WTC11 (cell line): ENCODE measurements around the gene ZNF782. TPM values are rescaled to one million over a fixed set of nuclear protein-coding genes. Genes with fewer than 3 reads are reported as not detected.

Source experiments
- ATAC-seq: fragments of 200-7000 bp; cut with Tn5 transposase; 2 replicates; pipeline ENCODE4 v1.10.0; 2021; ENCODE audit warnings: mild to moderate bottlenecking, moderate library complexity
- CTCF ChIA-PET: fragments of 300-600 bp; sonication (Branson Sonifier 250); formaldehyde crosslinking; loops from one replicate; lab custom pipeline; 2021; ENCODE audit warnings: antibody characterized with exemption; lab: Charles Lee
- POLR2A ChIA-PET: fragments of 350-600 bp; sonication (Branson Sonifier 250); formaldehyde crosslinking; loops from one replicate; lab custom pipeline; 2021; ENCODE audit warnings: antibody characterized with exemption; lab: Charles Lee
- DNase-seq: peaks from one replicate; pipeline ENCODE4 v3.0.0; 2021; ENCODE audit warnings: low spot score
- H3K27ac Mint-ChIP-seq: 2 replicates; pipeline ENCODE4 v1.8.0; 2021; ENCODE audit warnings: mixed read lengths
- H3K27me3 Mint-ChIP-seq: 2 replicates; pipeline ENCODE4 v1.8.0; 2021; ENCODE audit warnings: low read depth, mild to moderate bottlenecking, moderate library complexity, mixed read lengths
- H3K36me3 Mint-ChIP-seq: 2 replicates; pipeline ENCODE4 v1.8.0; 2021; ENCODE audit warnings: mixed read lengths
- H3K4me1 Mint-ChIP-seq: 2 replicates; pipeline ENCODE4 v1.8.0; 2022; ENCODE audit warnings: mixed read lengths
- H3K4me3 Mint-ChIP-seq: 2 replicates; pipeline ENCODE4 v1.8.0; 2021; ENCODE audit warnings: mild to moderate bottlenecking, moderate library complexity, mixed read lengths
- H3K9me3 Mint-ChIP-seq: 2 replicates; pipeline ENCODE4 v1.8.0; 2021; ENCODE audit warnings: mixed read lengths
- ESRRA ChIP-seq: sonication (generic); formaldehyde crosslinking; IDR thresholded peaks from 2 replicates; pipeline ENCODE4 v1.8.1; 2022; ENCODE audit warnings: mild to moderate bottlenecking, missing genetic modification reagents, borderline replicate concordance
- GTF2I ChIP-seq: fragments of 250-450 bp; sonication (Bioruptor Pico); conservative IDR thresholded peaks from 2 replicates; pipeline ENCODE4 v1.4.0; 2021; ENCODE audit warnings: mild to moderate bottlenecking
- HMGA2 ChIP-seq: fragments of 250-450 bp; sonication (Bioruptor Pico); IDR thresholded peaks from 2 replicates; pipeline ENCODE4 v1.4.0; 2021; ENCODE audit warnings: mild to moderate bottlenecking, moderate library complexity
- NFE2L1 ChIP-seq: sonication (generic); formaldehyde crosslinking; IDR thresholded peaks from 2 replicates; pipeline ENCODE4 v1.8.1; 2023; ENCODE audit warnings: missing genetic modification reagents
- NFYB ChIP-seq: sonication (generic); formaldehyde crosslinking; conservative IDR thresholded peaks from 2 replicates; pipeline ENCODE4 v1.8.0; 2022; ENCODE audit warnings: low read depth, missing genetic modification reagents
- OVOL2 ChIP-seq: fragments of 250-450 bp; sonication (Bioruptor Pico); IDR thresholded peaks from 2 replicates; pipeline ENCODE4 v1.9.0; 2021; ENCODE audit warnings: mild to moderate bottlenecking, borderline replicate concordance
- TEAD1 ChIP-seq: sonication (generic); formaldehyde crosslinking; IDR thresholded peaks from 2 replicates; pipeline ENCODE4 v1.8.0; 2022; ENCODE audit warnings: mild to moderate bottlenecking, missing genetic modification reagents
- ZNF232 ChIP-seq: sonication (generic); formaldehyde crosslinking; IDR thresholded peaks from 2 replicates; pipeline ENCODE4 v1.8.0; 2022; ENCODE audit warnings: mild to moderate bottlenecking, missing genetic modification reagents
- ZNF396 ChIP-seq: fragments of 250-450 bp; sonication (Bioruptor Pico); IDR thresholded peaks from 2 replicates; pipeline ENCODE4 v1.8.0; 2021; ENCODE audit warnings: mild to moderate bottlenecking, moderate library complexity, borderline replicate concordance
- ZNF423 ChIP-seq: fragments of 250-450 bp; sonication (Bioruptor Pico); IDR thresholded peaks from 2 replicates; pipeline ENCODE4 v2.1.2; 2022; ENCODE audit warnings: mild to moderate bottlenecking, moderate library complexity
- total RNA-seq: library from RNA; stranded (reverse); gene quantifications from 3 replicates; pipeline ENCODE4 v1.2.3, GENCODE V29; 2021
- TF ChIP-seq, protein P1 (sequence below): fragments of 250-450 bp; sonication (Bioruptor Pico); IDR thresholded peaks from 2 replicates; pipeline ENCODE4 v1.8.0; 2021; ENCODE audit warnings: mild to moderate bottlenecking
- TF ChIP-seq, protein P2 (sequence below): sonication (generic); formaldehyde crosslinking; IDR thresholded peaks from 2 replicates; pipeline ENCODE4 v1.8.1; 2023; ENCODE audit warnings: mild to moderate bottlenecking, missing genetic modification reagents, moderate library complexity
- TF ChIP-seq, protein P3 (sequence below): sonication (generic); formaldehyde crosslinking; IDR thresholded peaks from 2 replicates; pipeline ENCODE4 v1.8.1; 2023; ENCODE audit warnings: mild to moderate bottlenecking, missing genetic modification reagents
- TF ChIP-seq, protein P4 (sequence below): sonication (generic); formaldehyde crosslinking; IDR thresholded peaks from 2 replicates; pipeline ENCODE4 v1.8.1; 2022; ENCODE audit warnings: low read depth, missing genetic modification reagents, borderline replicate concordance
- TF ChIP-seq, protein P5 (sequence below): sonication (generic); formaldehyde crosslinking; IDR thresholded peaks from 2 replicates; pipeline ENCODE4 v1.8.0; 2022; ENCODE audit warnings: missing genetic modification reagents

ZNF782 gene
- total RNA-seq, 1 experiment from 2014 or later, result 6.2 TPM

DNA sequence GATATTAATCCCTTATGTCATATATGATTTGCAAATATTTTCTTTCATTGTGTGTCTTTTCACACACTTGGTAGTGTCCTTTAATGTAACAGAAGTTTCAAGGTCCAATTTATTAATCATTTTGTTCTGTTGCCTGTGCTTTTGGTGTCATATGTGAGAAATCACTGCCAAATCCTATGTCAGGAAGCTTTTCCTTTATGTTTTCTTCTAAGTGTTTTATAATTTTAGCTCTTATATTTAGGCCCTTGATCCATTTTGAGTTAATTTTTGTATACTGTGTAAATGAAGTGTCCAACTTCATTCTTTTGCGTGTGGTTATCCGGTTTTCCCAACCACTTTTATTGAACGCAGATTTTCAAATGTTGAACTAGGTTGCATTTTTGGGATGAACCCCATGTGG lies 70.3 kb downstream of the ZNF782 start (continued):
- no peak for TF ChIP-seq ESRRA (CRISPR knock-in tag)

DNA sequence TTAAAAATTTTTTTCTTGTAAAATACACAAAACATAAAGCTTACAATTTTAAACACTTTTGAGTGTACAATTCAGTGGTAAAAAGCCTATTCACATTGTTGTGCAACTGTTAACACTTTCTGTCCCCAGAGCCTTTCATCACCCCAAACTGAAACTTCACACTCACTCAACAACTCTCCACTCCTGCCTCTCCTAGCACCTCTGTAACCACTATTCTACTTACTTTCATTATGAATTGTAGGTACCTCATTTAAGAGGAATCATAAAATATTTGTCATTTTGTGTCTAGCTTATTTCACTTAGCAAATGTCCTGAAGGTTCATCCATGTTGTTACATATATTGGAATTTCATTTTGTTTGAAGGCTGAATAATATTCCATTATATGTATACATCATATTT lies 72.1 kb downstream of the ZNF782 start:
- ChIA-PET CTCF (no interaction called here), POLR2A (interaction anchor here (0.6 kb wide), 1 partner anchor 229 kb away, joined by 4 read pairs; no protein-coding TSS in a partner anchor)
- Mint-ChIP-seq H3K4me3 (no peak overlapping the region), H3K36me3 (peaks cover 2% of the 10 kb centered on the region; the same call in 1 of the 2 replicates), H3K4me1 (peaks cover 20% of the 10 kb centered on the region), H3K27me3 (no peaks in the 10 kb centered on the region), H3K9me3 (peaks cover 5% of the 10 kb centered on the region; the same call in 1 of the 2 replicates), H3K27ac (no peak overlapping the region)
- ATAC-seq (no peak), DNase-seq (no peak)
- TF ChIP-seq NFE2L1 (CRISPR knock-in tag), result no peak
- TF ChIP-seq, all 79 proteins: peak for 0

DNA sequence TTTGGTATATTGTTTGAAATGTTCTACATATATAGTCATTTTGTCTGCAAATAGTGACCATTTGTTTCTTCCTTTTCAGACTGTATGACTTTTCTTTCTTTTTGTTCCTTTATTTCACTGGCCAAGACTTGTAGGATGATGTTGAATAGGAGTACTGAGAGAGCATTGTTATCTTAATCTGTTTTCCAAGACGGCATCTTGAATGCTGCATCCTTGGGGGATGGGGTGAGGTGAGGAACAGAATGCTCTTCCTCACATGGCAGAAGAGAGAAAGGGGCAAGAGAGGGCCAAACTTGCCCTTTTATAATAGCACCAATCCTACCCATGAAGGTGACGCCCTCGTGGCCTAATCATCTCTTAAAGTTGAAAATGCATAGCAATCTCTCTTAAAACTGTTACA lies 72.8 kb downstream of the ZNF782 start:
- no peaks in the 10 kb centered on the region for H3K27me3 Mint-ChIP-seq
- peaks cover 5% of the 10 kb centered on the region; the same call in 1 of the 2 replicates for H3K9me3 Mint-ChIP-seq
- ChIA-PET POLR2A (no interaction called here), CTCF (interaction anchor here (0.6 kb wide), 1 partner anchor 300 kb away, joined by 3 read pairs; no protein-coding TSS in a partner anchor)
- no peak overlapping the region for H3K27ac Mint-ChIP-seq
- TF ChIP-seq, protein P1, sequence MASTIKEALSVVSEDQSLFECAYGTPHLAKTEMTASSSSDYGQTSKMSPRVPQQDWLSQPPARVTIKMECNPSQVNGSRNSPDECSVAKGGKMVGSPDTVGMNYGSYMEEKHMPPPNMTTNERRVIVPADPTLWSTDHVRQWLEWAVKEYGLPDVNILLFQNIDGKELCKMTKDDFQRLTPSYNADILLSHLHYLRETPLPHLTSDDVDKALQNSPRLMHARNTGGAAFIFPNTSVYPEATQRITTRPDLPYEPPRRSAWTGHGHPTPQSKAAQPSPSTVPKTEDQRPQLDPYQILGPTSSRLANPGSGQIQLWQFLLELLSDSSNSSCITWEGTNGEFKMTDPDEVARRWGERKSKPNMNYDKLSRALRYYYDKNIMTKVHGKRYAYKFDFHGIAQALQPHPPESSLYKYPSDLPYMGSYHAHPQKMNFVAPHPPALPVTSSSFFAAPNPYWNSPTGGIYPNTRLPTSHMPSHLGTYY (CRISPR knock-in tag), result no peak
- no peak for TF ChIP-seq OVOL2 (CRISPR knock-in tag)
- no peak for TF ChIP-seq ZNF423 (CRISPR knock-in tag)
- TF ChIP-seq, protein P2, sequence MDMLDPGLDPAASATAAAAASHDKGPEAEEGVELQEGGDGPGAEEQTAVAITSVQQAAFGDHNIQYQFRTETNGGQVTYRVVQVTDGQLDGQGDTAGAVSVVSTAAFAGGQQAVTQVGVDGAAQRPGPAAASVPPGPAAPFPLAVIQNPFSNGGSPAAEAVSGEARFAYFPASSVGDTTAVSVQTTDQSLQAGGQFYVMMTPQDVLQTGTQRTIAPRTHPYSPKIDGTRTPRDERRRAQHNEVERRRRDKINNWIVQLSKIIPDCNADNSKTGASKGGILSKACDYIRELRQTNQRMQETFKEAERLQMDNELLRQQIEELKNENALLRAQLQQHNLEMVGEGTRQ (CRISPR knock-in tag), result no peak
- no peak for TF ChIP-seq ZNF232
- H3K4me3 Mint-ChIP-seq, result no peak overlapping the region
- ATAC-seq (no peak), DNase-seq (no peak)
- peaks cover 2% of the 10 kb centered on the region; the same call in 1 of the 2 replicates for H3K36me3 Mint-ChIP-seq
- H3K4me1 Mint-ChIP-seq, result peaks cover 26% of the 10 kb centered on the region

DNA sequence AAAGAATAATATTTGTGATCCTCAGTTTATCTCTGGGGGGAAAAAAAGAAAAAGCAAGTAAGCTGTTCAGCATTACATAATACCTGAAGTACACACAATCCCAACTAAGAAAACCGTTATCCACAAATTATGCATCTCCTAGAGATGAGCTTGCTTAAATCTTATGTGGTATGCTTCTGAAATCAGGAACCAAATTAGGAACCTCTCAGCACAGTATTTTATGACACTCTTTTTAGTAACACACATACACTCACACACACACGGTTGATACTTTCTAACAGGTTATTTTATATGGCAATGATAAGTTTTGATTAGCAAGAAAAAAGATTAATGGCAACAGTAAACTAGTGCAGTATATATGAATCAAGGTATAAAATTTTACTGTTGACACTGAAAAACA lies 75.2 kb downstream of the ZNF782 start:
- DNase-seq, result no peak
- ChIA-PET CTCF (no interaction called here), POLR2A (no interaction called here)
- no peak overlapping the region for H3K27ac Mint-ChIP-seq
- H3K4me3 Mint-ChIP-seq, result peak overlapping the region; percentile 88
- peaks cover 5% of the 10 kb centered on the region; the same call in 1 of the 2 replicates for H3K9me3 Mint-ChIP-seq
- H3K36me3 Mint-ChIP-seq, result peaks cover 23% of the 10 kb centered on the region
- TF ChIP-seq ESRRA (CRISPR knock-in tag) (no peak), GTF2I (CRISPR knock-in tag) (no peak), ZNF232 (no peak)
- TF ChIP-seq, protein P3, sequence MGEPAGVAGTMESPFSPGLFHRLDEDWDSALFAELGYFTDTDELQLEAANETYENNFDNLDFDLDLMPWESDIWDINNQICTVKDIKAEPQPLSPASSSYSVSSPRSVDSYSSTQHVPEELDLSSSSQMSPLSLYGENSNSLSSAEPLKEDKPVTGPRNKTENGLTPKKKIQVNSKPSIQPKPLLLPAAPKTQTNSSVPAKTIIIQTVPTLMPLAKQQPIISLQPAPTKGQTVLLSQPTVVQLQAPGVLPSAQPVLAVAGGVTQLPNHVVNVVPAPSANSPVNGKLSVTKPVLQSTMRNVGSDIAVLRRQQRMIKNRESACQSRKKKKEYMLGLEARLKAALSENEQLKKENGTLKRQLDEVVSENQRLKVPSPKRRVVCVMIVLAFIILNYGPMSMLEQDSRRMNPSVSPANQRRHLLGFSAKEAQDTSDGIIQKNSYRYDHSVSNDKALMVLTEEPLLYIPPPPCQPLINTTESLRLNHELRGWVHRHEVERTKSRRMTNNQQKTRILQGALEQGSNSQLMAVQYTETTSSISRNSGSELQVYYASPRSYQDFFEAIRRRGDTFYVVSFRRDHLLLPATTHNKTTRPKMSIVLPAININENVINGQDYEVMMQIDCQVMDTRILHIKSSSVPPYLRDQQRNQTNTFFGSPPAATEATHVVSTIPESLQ, result no peak
- TF ChIP-seq, protein P4, sequence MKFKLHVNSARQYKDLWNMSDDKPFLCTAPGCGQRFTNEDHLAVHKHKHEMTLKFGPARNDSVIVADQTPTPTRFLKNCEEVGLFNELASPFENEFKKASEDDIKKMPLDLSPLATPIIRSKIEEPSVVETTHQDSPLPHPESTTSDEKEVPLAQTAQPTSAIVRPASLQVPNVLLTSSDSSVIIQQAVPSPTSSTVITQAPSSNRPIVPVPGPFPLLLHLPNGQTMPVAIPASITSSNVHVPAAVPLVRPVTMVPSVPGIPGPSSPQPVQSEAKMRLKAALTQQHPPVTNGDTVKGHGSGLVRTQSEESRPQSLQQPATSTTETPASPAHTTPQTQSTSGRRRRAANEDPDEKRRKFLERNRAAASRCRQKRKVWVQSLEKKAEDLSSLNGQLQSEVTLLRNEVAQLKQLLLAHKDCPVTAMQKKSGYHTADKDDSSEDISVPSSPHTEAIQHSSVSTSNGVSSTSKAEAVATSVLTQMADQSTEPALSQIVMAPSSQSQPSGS (CRISPR knock-in tag), result no peak
- TF ChIP-seq, all 79 proteins: peak for 0
- peaks cover 26% of the 10 kb centered on the region for H3K4me1 Mint-ChIP-seq
- no peaks in the 10 kb centered on the region for H3K27me3 Mint-ChIP-seq
- no peak for ATAC-seq

DNA sequence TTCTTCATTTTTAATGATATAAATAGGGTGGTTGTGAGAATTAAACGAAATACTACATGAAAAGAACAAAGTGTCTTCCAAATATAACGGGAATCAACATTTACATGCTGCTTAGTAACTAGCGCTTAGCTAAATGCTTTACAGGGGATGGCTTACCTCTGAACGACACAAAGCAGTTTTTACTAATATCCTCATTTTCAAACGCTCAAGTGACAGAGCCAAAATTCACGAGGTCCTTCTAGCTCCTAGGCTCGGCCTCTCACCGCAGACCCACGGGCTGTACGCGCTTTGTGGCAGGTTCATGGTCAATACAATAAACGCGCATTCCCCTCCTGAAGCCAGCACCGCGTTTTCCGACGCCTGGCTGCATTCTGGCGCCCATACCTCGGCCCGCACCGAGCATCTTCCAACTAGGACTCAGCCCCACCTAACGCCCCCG lies 76.9 kb downstream of the ZNF782 start:
- Mint-ChIP-seq H3K9me3 (peaks cover 8% of the 10 kb centered on the region), H3K27me3 (no peaks in the 10 kb centered on the region), H3K36me3 (peaks cover 33% of the 10 kb centered on the region), H3K4me1 (peaks cover 26% of the 10 kb centered on the region), H3K27ac (no peak overlapping the region), H3K4me3 (peak overlapping the region; percentile 88)
- peak; percentile 88 for ATAC-seq
- ChIA-PET POLR2A (no interaction called here), CTCF (no interaction called here)
- DNase-seq, result peak; percentile 68
- TF ChIP-seq NFYB (CRISPR knock-in tag) (no peak), HMGA2 (no peak), ZNF396 (CRISPR knock-in tag) (no peak), TEAD1 (CRISPR knock-in tag) (no peak)
- TF ChIP-seq, protein P5, sequence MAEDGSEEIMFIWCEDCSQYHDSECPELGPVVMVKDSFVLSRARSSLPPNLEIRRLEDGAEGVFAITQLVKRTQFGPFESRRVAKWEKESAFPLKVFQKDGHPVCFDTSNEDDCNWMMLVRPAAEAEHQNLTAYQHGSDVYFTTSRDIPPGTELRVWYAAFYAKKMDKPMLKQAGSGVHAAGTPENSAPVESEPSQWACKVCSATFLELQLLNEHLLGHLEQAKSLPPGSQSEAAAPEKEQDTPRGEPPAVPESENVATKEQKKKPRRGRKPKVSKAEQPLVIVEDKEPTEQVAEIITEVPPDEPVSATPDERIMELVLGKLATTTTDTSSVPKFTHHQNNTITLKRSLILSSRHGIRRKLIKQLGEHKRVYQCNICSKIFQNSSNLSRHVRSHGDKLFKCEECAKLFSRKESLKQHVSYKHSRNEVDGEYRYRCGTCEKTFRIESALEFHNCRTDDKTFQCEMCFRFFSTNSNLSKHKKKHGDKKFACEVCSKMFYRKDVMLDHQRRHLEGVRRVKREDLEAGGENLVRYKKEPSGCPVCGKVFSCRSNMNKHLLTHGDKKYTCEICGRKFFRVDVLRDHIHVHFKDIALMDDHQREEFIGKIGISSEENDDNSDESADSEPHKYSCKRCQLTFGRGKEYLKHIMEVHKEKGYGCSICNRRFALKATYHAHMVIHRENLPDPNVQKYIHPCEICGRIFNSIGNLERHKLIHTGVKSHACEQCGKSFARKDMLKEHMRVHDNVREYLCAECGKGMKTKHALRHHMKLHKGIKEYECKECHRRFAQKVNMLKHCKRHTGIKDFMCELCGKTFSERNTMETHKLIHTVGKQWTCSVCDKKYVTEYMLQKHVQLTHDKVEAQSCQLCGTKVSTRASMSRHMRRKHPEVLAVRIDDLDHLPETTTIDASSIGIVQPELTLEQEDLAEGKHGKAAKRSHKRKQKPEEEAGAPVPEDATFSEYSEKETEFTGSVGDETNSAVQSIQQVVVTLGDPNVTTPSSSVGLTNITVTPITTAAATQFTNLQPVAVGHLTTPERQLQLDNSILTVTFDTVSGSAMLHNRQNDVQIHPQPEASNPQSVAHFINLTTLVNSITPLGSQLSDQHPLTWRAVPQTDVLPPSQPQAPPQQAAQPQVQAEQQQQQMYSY (CRISPR knock-in tag), result peak; percentile 71
